Measurements from ENCODE around the gene SYNE1. TPM values are rescaled to one million over a fixed set of nuclear protein-coding genes. Genes with fewer than 3 reads are reported as not detected.

Gene SYNE1
- total RNA-seq, 1 experiment from 2014 or later: 3.0 TPM

DNA sequence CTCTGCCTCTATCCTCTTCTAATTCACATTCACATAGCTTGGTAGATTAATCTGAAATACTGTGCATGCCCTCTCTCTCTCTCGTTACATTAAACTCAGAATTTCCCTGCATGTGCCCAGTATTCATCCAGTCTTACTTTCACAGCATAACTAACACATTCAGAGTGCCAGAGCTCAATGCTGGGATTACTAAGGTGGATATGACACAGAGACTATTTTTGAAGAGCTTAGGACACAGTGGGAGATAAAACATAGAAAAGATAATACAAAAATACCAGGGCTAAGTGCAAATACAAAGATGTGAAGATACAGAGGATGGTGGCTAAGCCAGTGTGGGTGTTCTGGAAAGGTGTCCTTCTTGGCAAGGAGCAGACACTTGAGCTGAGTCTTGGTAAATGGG is 6.3 kb downstream of the SYNE1 start:
- H3K18ac ChIP-seq (ENCODE audit: insufficient read length, low read depth, low read length): no peak overlapping the region
- no peak overlapping the region for H2BK12ac ChIP-seq (ENCODE audit: insufficient read length, low read depth, low read length)
- no peak overlapping the region for H2AFZ ChIP-seq (ENCODE audit: low read length)
- no peak overlapping the region for H2BK15ac ChIP-seq (ENCODE audit: low read depth, low read length)
- no peak for DNase-seq
- peaks cover 1 to 2% of the 10 kb centered on the region in 2 experiments; a peak in 2 of 4 replicates for H3K4me1 Mint-ChIP-seq
- no peak overlapping the region for H2BK20ac ChIP-seq (ENCODE audit: low read depth, low read length, poor library complexity, severe bottlenecking)
- no peak overlapping the region for H2BK120ac ChIP-seq (ENCODE audit: low read depth, low read length, poor library complexity, severe bottlenecking)
- no peaks in the 10 kb centered on the region; the same call in 1 of the 2 replicates for H3K27me3 ChIP-seq (ENCODE audit: insufficient read depth, low read length)
- no peaks in the 10 kb centered on the region for H3K79me2 ChIP-seq (ENCODE audit: insufficient read depth, low read length)
- no peak overlapping the region for H3K9ac ChIP-seq (ENCODE audit: extremely low read depth, insufficient read length, low read length)
- peaks cover 1% of the 10 kb centered on the region for H3K23me2 ChIP-seq (ENCODE audit: insufficient read length, low read depth, low read length, poor library complexity, severe bottlenecking)
- no peak overlapping the region for H3K27ac ChIP-seq (ENCODE audit: insufficient read length, low read depth, low read length)
- H3K56ac ChIP-seq (ENCODE audit: insufficient read length, low read depth, low read length): no peak overlapping the region
- H3T11ph ChIP-seq (ENCODE audit: low read length): no peak overlapping the region
- no peak overlapping the region for H3K4ac ChIP-seq (ENCODE audit: low read depth, low read length)
- no peaks in the 10 kb centered on the region for H3K79me1 ChIP-seq (ENCODE audit: insufficient read depth, low read depth, low read length, poor library complexity, severe bottlenecking)
- no peak overlapping the region for H2AK5ac ChIP-seq (ENCODE audit: insufficient read length, low read length)
- H3K14ac ChIP-seq (ENCODE audit: insufficient read depth, low read length): no peak overlapping the region
- no peaks in the 10 kb centered on the region for H3K4me1 ChIP-seq (ENCODE audit: insufficient read depth, low read length)
- H3K23ac ChIP-seq (ENCODE audit: insufficient read length, low read depth, low read length): no peak overlapping the region
- H3K9me3 ChIP-seq (ENCODE audit: control insufficient read depth, low read depth, low read length): no peaks in the 10 kb centered on the region
- H3K27ac Mint-ChIP-seq: no peak overlapping the region
- no peak overlapping the region for H2BK5ac ChIP-seq (ENCODE audit: insufficient read length, low read length)
- H3K4me2 ChIP-seq (ENCODE audit: insufficient read depth, insufficient read length, low read length): no peak overlapping the region
- no peak overlapping the region for H4K5ac ChIP-seq (ENCODE audit: insufficient read length, low read depth, low read length)
- H4K20me1 ChIP-seq (ENCODE audit: control insufficient read depth, insufficient read depth, insufficient read length): no peaks in the 10 kb centered on the region
- H4K91ac ChIP-seq (ENCODE audit: insufficient read length, low read depth, low read length): no peak overlapping the region
- H4K8ac ChIP-seq (replicated peaks; ENCODE audit: insufficient read length, low read depth, low read length): no peak overlapping the region
- no CpG with 5 or more reads among the region's 1 CpG for WGBS (ENCODE audit: extremely low coverage, insufficient read length, low lambda C conversion rate)
- H3K36me3 Mint-ChIP-seq (ENCODE audit: insufficient read depth in 1 of 3, low read depth in 3 of 3): no peaks in the 10 kb centered on the region
- H3K9me3 Mint-ChIP-seq: no peaks in the 10 kb centered on the region; a peak in 1 of 5 replicates
- peaks cover 17% of the 10 kb centered on the region for H3K27me3 Mint-ChIP-seq (ENCODE audit: low read depth)
- TF ChIP-seq, protein P1, sequence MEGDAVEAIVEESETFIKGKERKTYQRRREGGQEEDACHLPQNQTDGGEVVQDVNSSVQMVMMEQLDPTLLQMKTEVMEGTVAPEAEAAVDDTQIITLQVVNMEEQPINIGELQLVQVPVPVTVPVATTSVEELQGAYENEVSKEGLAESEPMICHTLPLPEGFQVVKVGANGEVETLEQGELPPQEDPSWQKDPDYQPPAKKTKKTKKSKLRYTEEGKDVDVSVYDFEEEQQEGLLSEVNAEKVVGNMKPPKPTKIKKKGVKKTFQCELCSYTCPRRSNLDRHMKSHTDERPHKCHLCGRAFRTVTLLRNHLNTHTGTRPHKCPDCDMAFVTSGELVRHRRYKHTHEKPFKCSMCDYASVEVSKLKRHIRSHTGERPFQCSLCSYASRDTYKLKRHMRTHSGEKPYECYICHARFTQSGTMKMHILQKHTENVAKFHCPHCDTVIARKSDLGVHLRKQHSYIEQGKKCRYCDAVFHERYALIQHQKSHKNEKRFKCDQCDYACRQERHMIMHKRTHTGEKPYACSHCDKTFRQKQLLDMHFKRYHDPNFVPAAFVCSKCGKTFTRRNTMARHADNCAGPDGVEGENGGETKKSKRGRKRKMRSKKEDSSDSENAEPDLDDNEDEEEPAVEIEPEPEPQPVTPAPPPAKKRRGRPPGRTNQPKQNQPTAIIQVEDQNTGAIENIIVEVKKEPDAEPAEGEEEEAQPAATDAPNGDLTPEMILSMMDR (conservative IDR thresholded peaks at IDR 0.05): no peak
- no peak overlapping the region for H3K4me3 Mint-ChIP-seq
